Stimulated activated naive CD8-positive, alpha-beta T cell treated with anti-CD3 and anti-CD28 coated beads, Interleukin-15, amount 100 ng/mL, for 72 hours (primary cell): ENCODE measurements around the gene ARL15.

Source experiments
- ATAC-seq: fragments of 150-1000 bp; cut with Tn5 transposase; 2 replicates; pipeline ENCODE4 v1.10.0; 2021; ENCODE audit warnings: mild to moderate bottlenecking, moderate library complexity
- DNase-seq, 2 donors: peaks; one replicate each; pipeline ENCODE4 v3.0.0; 2021 to 2022
- H3K27ac Mint-ChIP-seq, 2 donors: one replicate each; pipeline ENCODE4 v1.8.0; 2022; ENCODE audit warnings: mild to moderate bottlenecking in 2 of 2, mixed read lengths in 2 of 2, moderate library complexity in 2 of 2
- H3K27me3 Mint-ChIP-seq: one replicate; pipeline ENCODE4 v1.8.0; 2022; ENCODE audit warnings: mixed read lengths
- H3K4me1 Mint-ChIP-seq: one replicate; pipeline ENCODE4 v1.8.0; 2022; ENCODE audit warnings: mild to moderate bottlenecking, mixed read lengths
- H3K4me3 Mint-ChIP-seq, 2 donors: one replicate each; pipeline ENCODE4 v1.8.0; 2022; ENCODE audit warnings: mild to moderate bottlenecking in 2 of 2, mixed read lengths in 2 of 2, moderate library complexity in 1 of 2
- H3K9me3 Mint-ChIP-seq, 2 donors: one replicate each; pipeline ENCODE4 v1.8.0; 2022; ENCODE audit warnings: mixed read lengths in 2 of 2

ARL15 gene

DNA sequence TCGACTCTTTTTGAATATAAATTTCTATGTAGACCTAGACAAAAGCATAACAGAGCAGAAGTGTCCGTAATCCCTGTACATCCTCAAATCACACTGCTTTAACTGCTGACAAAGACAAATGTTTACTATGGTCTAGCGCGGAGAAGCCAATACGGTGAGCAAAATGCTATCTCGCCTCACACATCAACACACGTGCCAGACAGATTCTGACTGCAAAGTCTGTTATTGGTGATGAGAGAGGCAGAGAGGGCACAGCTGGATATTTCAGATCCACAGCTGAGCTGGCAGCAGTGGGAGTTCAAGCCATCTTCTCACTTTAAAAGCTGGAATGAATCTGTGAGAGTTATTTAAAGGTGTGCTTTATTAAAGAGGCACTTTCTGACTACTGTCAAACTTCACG lies 124.3 kb downstream of the ARL15 start:
- peaks cover 0 to 11% of the 10 kb centered on the region in 2 donors for H3K9me3 Mint-ChIP-seq
- H3K4me3 Mint-ChIP-seq: no peak overlapping the region
- no peaks in the 10 kb centered on the region for H3K27me3 Mint-ChIP-seq
- no peaks in the 10 kb centered on the region for H3K4me1 Mint-ChIP-seq
- H3K27ac Mint-ChIP-seq: no peak overlapping the region
- no peak for DNase-seq
- ATAC-seq: no peak

DNA sequence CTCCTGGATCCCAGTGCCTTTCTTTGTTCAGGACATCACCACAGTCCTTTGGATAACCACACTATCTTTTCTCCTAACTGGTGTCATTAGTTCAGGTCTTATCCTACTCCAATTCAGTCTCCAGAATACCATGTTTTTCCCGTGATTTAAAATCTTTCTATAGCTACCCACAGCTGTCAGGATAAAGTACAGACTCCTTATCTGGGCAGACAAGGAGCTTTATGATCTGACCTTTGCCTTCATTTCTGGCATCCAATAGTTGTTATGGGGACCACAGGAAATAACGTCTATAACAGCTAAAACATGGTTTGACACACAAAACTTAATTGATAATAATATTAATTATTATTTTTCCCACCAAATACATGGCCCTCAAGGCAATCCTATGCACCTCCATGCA lies 125.6 kb downstream of the ARL15 start:
- Mint-ChIP-seq H3K4me3 (no peak overlapping the region), H3K4me1 (no peaks in the 10 kb centered on the region), H3K9me3 (peaks cover 0 to 11% of the 10 kb centered on the region in 2 donors), H3K27ac (no peak overlapping the region), H3K27me3 (no peaks in the 10 kb centered on the region)
- DNase-seq (no peak), ATAC-seq (no peak)

- ATAC-seq: no peak
- Mint-ChIP-seq H3K4me3 (no peak overlapping the region), H3K4me1 (peaks cover 5% of the 10 kb centered on the region), H3K9me3 (peaks cover 12 to 15% of the 10 kb centered on the region in 2 donors), H3K27me3 (no peaks in the 10 kb centered on the region), H3K27ac (no peak overlapping the region)
- DNase-seq: no peak
Measured at GRCh38 chr5:54180630-54181031, 129.7 kb downstream of the ARL15 start.

GRCh38 chr5:54178991-54179390 lies 131.4 kb downstream of the ARL15 start:
- no peak for DNase-seq
- Mint-ChIP-seq H3K27ac (no peak overlapping the region), H3K4me3 (no peak overlapping the region), H3K4me1 (peaks cover 5% of the 10 kb centered on the region), H3K9me3 (peaks cover 10 to 22% of the 10 kb centered on the region in 2 donors), H3K27me3 (no peaks in the 10 kb centered on the region)
- ATAC-seq: no peak

DNA sequence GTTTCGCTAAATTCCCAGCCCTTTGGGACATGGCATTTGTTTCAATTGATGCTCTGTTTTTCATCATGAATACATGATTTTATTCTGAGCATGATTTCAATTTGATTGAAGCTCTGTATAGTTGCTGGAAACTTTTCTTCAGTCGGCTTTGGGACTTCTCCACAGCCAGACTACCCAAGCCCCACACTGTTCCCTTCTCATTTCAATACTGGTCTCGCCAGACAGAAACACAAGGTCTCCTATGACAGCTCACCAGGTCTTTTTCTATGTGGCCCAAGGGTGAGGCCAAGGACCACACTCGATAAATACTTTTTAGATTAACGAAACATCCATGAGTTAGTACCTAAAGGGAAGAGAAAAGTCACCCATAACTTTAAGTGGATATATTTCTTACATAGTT lies 132.2 kb downstream of the ARL15 start:
- ATAC-seq: no peak
- peaks cover 5% of the 10 kb centered on the region for H3K4me1 Mint-ChIP-seq
- H3K27ac Mint-ChIP-seq: no peak overlapping the region
- H3K4me3 Mint-ChIP-seq: no peak overlapping the region
- no peak for DNase-seq
- peaks cover 10 to 25% of the 10 kb centered on the region in 2 donors for H3K9me3 Mint-ChIP-seq
- H3K27me3 Mint-ChIP-seq: no peaks in the 10 kb centered on the region

GRCh38 chr5:54177058-54177457 lies 133.3 kb downstream of the ARL15 start:
- H3K27ac Mint-ChIP-seq: no peak overlapping the region
- H3K4me1 Mint-ChIP-seq: peaks cover 5% of the 10 kb centered on the region
- H3K27me3 Mint-ChIP-seq: no peaks in the 10 kb centered on the region
- DNase-seq: no peak
- H3K4me3 Mint-ChIP-seq: no peak overlapping the region
- ATAC-seq: no peak
- peaks cover 10 to 25% of the 10 kb centered on the region in 2 donors for H3K9me3 Mint-ChIP-seq

DNA sequence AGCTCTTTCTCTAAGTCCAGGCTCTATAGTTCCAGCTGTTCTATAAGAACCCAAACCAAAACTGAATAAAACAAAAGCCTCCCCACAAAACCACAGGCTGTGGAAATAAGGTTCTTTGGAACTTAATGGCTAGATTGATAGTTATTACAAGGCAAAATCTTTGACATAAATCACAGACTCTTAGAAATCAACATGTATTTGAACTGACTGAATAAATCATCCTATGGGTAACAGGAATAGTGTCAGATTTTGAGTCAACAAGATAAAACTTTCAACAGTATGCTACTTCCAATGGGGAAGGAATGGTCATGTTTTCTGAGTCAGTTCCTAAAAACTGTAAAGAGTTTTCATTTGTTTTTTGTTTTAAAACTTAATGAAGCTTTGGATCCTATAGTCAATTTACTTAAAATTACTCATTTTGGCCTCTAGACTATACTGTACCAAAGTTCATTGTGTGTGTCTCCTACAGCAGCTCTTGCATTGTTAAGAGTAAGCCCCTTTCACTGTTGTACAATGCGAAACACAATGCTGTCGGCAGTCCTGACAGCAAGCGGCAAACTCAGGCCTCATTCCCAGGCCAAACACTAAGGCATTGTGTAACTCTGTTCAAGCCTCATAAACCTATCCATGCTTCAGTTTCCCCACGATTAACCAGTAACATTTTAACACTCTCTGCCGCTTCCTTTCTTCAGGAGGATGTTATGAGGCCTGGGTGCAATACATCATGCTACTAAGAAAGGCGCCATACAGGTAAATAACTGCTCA lies 134.1 kb downstream of the ARL15 start:
- no peak overlapping the region for H3K4me3 Mint-ChIP-seq
- peaks cover 10 to 25% of the 10 kb centered on the region in 2 donors for H3K9me3 Mint-ChIP-seq
- H3K27me3 Mint-ChIP-seq: no peaks in the 10 kb centered on the region
- ATAC-seq (no peak), DNase-seq (no peak)
- no peak overlapping the region for H3K27ac Mint-ChIP-seq
- H3K4me1 Mint-ChIP-seq: peaks cover 5% of the 10 kb centered on the region

GRCh38 chr5:54173251-54173650 lies 137.1 kb downstream of the ARL15 start:
- ATAC-seq: no peak
- DNase-seq: no peak
- Mint-ChIP-seq H3K9me3 (peaks cover 10 to 25% of the 10 kb centered on the region in 2 donors), H3K4me1 (peaks cover 5% of the 10 kb centered on the region), H3K27me3 (no peaks in the 10 kb centered on the region), H3K4me3 (no peak overlapping the region), H3K27ac (no peak overlapping the region)

DNA sequence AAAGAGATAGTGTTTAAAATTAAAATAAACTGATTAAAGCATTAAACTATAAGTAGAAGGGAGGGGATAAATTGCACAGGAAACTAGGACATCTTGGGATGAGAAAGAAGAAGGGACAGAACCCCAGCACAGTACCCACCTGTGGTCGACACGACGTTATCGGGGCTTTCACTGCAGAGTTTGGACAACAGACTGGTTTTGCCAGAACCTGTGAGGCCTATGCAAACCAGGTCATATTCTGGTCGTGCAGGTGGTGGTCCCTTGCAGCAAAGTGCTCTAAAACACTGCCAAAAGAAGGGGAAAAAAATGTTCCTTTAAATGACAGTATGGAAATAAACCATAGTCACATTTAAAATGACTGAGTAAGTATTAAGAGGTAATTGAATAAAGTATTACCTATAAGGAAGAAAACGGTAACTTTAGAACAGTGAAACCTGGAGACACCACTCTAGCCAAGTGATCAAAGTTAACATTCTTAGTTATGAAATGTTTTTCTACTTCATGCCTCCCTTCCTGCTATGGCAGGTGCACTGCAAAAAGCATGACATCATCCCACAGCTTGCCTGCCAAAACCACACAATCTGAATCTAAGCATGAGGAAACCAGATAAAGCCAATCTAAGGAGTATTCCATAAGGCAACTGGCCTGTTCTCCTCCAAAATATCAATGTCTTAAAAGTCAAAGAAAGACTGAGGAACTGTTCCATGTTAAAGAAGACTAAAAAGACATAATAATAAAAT lies 138.6 kb downstream of the ARL15 start:
- H3K4me3 Mint-ChIP-seq: no peak overlapping the region
- peaks cover 10 to 23% of the 10 kb centered on the region in 2 donors for H3K9me3 Mint-ChIP-seq
- ATAC-seq: no peak
- H3K27ac Mint-ChIP-seq: no peak overlapping the region
- H3K4me1 Mint-ChIP-seq: peaks cover 3% of the 10 kb centered on the region
- no peak for DNase-seq
- no peaks in the 10 kb centered on the region for H3K27me3 Mint-ChIP-seq

DNA sequence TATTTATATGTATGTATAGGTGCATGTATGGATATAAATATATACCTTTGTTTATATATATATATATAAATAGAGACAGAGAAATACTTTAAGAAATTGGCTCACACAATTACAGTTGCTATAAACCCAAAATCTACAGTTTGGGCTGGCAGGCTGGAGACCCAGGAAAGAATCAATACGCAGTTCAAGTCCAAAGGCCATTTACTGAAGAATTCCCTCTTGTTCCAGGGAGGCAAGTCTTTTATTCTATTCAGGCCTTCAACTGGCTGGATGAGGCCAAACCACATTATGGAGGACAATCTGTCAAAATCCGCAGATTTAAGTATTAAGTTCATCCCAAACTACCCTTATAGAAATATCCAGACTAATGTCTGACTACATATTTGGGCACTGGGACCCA lies 144.7 kb downstream of the ARL15 start:
- H3K4me3 Mint-ChIP-seq: no peak overlapping the region
- DNase-seq (no peak), ATAC-seq (no peak)
- H3K4me1 Mint-ChIP-seq: no peaks in the 10 kb centered on the region
- H3K9me3 Mint-ChIP-seq: no peaks in the 10 kb centered on the region
- no peaks in the 10 kb centered on the region for H3K27me3 Mint-ChIP-seq
- no peak overlapping the region for H3K27ac Mint-ChIP-seq

DNA sequence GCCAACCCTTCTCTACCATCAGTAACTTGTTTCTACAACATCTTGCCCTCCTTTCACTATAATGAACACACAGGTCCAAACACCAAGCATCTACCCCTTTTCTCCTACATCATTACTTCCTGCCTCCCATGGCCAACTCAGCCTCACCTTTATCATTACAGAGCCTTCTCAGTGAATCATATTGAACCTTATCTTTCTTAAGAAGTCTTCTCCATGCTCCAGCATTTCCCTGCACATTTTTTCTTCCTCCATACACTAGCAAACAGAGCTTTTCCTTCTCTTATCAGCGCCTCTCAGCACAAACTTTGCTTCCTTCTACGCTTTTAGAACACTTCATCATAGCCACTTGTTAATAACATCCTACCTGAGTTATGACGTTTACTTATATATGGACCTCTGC lies 148.2 kb downstream of the ARL15 start:
- Mint-ChIP-seq H3K27ac (peak overlapping the region in 1 of 2 donors; percentile 1), H3K4me3 (no peak overlapping the region), H3K9me3 (no peaks in the 10 kb centered on the region), H3K27me3 (no peaks in the 10 kb centered on the region), H3K4me1 (no peaks in the 10 kb centered on the region)
- no peak for ATAC-seq
- no peak for DNase-seq

DNA sequence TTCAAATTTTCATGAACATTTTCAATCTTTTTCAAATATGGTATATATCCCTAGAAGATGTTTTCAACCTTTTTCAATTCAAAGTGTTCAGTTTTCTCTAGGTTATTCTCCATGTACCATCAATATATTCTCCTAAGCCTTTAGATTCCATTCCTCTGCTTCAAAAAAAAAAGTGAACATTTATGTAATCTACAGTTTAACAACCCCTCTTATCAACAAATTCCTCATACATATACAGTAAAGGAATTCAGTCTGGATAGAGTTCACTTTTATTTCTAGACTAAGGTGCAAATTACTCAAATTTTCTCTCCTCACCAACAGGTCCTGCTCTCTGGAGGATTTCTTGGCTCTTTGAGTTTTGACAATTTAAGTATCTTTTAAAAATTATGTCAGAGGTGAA lies 150.0 kb downstream of the ARL15 start:
- H3K9me3 Mint-ChIP-seq: no peaks in the 10 kb centered on the region
- H3K4me3 Mint-ChIP-seq: no peak overlapping the region
- H3K27ac Mint-ChIP-seq: no peak overlapping the region
- DNase-seq (no peak), ATAC-seq (no peak)
- no peaks in the 10 kb centered on the region for H3K4me1 Mint-ChIP-seq
- H3K27me3 Mint-ChIP-seq: no peaks in the 10 kb centered on the region

- ATAC-seq (no peak), DNase-seq (no peak)
- Mint-ChIP-seq H3K4me1 (no peaks in the 10 kb centered on the region), H3K27me3 (no peaks in the 10 kb centered on the region), H3K4me3 (no peak overlapping the region), H3K9me3 (no peaks in the 10 kb centered on the region), H3K27ac (no peak overlapping the region)
Measured at GRCh38 chr5:54159893-54160195, 150.5 kb downstream of the ARL15 start.

DNA sequence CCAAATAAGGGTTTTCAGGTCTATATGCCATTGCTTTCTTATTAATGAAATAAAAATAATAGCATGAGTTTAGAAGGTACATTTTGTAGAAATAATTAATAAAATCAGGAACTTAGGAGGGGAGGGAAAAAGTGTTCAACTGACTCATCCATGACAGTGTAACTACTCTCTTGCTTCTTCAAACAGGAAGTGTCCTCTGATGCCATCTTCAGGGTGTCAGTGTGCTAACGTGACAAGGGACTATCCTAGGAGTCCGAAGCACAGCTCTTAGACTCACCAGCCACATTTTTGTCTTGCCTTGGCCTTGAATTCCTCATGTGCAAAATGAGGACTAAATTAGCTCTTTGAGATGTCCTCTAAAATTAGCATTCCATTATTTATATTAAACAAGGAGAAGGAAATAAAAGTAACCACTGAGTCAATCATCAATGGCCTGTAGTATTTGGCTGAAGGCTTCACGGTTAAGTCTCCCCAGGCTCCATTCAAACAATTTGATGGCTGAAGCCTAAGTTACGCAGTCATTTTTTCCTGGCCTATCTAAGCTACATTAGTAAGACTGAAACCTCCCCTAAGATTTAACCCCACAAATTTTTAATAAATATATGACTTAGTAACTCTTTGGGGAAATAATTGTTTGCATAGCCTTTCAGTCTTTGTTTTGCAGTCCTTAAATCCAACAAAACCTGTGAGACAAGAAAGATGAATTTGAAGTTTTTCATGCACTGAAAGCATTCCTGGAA lies 151.1 kb downstream of the ARL15 start:
- Mint-ChIP-seq H3K27ac (no peak overlapping the region), H3K4me3 (no peak overlapping the region), H3K9me3 (no peaks in the 10 kb centered on the region), H3K27me3 (no peaks in the 10 kb centered on the region), H3K4me1 (no peaks in the 10 kb centered on the region)
- DNase-seq (no peak), ATAC-seq (no peak)

GRCh38 chr5:54156577-54156976 lies 153.8 kb downstream of the ARL15 start:
- no peak for DNase-seq
- Mint-ChIP-seq H3K27me3 (no peaks in the 10 kb centered on the region), H3K4me3 (no peak overlapping the region), H3K4me1 (no peaks in the 10 kb centered on the region), H3K9me3 (no peaks in the 10 kb centered on the region), H3K27ac (no peak overlapping the region)
- ATAC-seq: no peak

- no peak overlapping the region for H3K27ac Mint-ChIP-seq
- no peaks in the 10 kb centered on the region for H3K4me1 Mint-ChIP-seq
- ATAC-seq: no peak
- no peak overlapping the region for H3K4me3 Mint-ChIP-seq
- H3K9me3 Mint-ChIP-seq: no peaks in the 10 kb centered on the region
- no peak for DNase-seq
- H3K27me3 Mint-ChIP-seq: no peaks in the 10 kb centered on the region
Measured at GRCh38 chr5:54150841-54151240, 159.5 kb downstream of the ARL15 start.
